Measurements from ENCODE around the gene MT2A.
"Not testable (repeated sequence)": the region's sequence is repeated elsewhere in the genome, so short reads cannot be mapped to it uniquely, and the experiment has no call there.

MT2A gene

DNA sequence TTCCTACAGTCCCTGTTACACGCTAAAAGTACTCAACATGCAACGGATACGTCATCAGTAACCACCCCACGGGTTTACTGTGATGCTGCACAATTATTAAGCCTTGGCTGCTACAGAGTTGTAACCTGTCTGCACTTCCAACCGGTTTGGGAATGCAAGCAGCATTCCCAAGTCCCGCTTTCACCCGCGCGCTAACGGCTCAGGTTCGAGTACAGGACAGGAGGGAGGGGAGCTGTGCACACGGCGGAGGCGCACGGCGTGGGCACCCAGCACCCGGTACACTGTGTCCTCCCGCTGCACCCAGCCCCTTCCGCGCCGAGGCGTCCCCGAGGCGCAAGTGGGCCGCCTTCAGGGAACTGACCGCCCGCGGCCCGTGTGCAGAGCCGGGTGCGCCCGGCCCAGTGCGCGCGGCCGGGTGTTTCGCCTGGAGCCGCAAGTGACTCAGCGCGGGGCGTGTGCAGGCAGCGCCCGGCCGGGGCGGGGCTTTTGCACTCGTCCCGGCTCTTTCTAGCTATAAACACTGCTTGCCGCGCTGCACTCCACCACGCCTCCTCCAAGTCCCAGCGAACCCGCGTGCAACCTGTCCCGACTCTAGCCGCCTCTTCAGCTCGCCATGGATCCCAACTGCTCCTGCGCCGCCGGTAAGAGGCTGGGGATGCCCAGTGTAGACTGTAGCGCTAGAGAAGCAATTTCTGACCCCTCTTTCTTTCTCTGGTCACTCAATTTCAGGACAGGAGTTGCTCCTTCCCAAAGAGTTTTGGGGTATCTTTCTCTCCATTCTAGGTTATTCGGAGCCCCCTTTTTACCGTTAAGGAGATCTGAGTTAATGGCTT, at the start of gene MT2A:
Gene MT2A (plus strand): TSS at position 542 of the 833 bp plus-strand sequence. CDS start 72 bp downstream, at position 614.
- peak; percentile 85 for DNase-seq (ENCODE audit: low read depth)

DNA sequence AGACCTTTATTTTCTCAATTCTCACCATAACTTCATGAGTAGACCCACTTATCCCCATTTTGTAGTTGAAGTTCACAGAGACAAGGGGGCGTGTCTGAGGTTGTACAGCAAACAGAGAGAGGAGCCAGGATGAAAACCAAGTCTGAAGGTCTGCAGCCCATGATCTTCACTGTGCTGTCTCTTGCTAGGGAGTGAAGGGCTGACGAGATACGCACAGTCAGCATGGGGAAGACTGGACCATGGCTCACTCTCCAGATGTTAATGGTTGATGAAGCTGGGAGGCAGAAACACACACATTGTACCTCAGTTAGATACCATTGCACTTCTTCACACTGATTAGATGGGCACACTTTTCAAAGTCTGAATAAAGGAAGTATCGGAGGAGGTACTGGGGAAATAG, 49.3 kb upstream of the MT2A start:
- DNase-seq (ENCODE audit: low read depth) = no peak

DNA sequence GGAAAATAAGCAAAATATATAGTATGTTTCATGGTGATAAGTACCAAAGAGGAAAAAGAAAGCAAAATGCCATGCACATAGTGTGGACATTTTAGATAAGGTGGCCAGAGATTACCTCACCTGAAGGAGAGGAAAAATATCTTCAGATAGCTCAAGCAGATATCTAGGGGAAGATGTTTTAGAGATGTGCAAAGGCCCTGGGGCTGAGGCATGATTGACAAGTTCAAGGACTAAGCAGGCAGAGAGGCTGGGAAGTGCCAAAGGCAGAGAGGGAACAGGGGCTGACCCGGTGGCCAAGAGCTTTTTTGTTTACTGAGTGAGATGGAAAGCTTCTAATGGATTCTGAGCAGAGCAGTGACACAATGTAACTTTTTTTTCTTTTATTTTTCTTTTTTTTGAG, 47.9 kb upstream of the MT2A start:
- no peak for DNase-seq (ENCODE audit: low read depth)

DNA sequence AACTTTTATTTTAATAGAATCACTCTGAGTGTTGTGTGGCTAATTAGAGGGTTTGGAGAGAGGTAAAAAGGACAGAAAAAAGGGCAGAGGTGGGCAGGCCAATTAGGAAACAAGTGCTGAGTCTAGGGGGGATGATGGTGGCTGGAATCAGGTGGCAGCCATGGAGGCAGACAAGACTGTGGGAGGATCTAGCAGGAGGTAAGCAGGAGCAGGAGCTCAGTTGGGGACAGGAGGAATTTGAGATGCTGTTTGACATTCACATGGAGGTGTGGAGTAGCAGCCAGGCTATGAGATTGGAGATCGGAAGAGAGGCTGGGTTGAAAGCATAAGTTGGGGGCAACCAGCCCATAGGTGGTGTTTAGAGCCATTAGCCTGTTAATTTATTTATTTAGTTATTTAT, 47.3 kb upstream of the MT2A start:
- no peak for DNase-seq (ENCODE audit: low read depth)

DNA sequence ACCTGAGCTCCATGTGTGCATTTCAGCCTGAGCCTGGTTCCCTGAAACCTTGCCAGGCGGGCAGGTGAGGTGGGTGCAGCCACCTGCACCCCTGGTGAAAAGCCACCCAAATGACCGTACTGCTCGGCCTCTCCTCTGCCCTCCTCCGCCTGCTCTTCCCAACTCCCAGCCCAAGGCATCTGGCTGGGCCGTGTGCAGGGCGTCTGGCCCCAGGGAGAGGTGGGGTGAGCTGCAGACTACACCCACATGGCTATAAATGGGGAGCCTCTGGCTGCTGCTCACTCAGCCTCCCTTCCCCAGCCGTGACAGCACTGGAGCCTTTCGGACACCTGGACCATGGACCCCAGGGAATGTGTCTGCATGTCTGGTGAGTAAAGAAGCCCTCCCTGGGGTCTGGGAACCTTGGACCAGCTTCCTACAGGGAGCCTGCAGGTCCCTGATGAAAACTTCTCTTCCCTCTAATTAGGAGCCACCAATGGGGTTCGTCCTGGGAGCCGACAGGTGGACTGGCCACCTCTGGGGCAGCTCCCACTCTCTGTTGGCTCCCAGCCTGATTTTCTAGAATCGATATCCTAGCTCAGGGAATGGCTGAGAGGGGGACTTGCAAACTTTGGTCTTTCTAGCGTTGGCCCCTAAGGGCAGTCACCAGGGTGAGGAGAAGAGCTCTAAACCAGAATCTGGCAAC, 43.4 kb upstream of the MT2A start, which contains the start of gene MT4:
Gene MT4 (plus strand): TSS at position 281 of the 685 bp plus-strand sequence. CDS start 56 bp downstream, at position 337.
- DNase-seq (ENCODE audit: low read depth) = no peak

DNA sequence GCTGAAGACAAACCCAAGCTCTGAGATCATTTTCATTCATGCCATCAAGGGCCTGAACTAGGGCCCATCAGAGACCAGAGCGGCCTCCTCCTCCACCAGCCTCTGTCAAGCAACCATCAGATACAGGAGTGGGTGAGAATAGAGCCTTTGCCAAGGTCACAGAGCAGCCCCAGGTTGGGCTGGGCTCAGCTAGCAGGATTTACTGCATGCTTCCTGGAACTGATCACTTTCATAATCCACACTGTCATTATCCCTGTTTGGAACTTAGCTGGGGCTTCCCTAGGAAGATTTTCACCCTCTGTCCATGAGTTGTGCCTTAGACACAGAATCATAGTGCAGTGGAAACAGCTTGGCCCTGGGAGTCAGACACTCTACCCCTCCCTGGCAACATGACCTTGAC, 38.4 kb upstream of the MT2A start:
- no peak for DNase-seq (ENCODE audit: low read depth)

DNA sequence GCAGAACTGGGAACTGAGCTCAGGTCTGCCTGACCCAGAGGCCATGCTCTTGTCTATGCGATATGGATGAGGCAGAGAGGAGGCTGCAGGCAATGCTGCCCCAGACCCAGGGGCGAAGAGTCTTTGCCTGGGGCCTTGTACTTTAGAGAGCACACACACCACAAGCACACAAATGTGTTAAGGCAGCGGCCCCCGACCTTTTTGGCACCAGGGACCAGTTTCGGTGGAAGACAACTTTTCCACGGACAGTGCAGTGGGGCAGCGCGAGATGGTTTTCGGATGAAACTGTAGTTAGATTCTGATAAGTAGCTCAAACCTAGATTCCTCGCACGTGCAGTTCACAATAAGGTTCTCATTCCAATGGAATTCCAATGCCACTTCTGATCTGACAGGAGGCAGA, 36.9 kb upstream of the MT2A start:
- no peak for DNase-seq (ENCODE audit: low read depth)

DNA sequence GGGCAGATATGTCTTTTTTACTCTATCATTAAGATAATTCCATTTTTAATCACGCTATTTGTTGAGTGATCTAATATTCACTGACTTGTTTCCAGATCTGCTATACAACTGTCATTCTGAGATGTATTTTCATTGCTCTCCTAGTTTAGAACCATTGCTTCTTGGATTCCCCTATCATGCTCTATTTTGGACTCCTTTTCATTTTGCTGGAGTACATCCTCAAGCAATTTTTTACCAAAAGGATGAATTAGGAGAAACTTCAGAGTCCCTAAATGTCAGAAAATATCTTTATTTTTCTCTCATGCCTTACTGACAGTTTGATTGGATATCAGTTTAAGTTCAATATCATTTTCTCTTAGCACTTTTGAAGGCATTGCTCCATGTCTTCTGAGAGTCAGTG, 33.8 kb upstream of the MT2A start:
- DNase-seq (ENCODE audit: low read depth) = no peak

DNA sequence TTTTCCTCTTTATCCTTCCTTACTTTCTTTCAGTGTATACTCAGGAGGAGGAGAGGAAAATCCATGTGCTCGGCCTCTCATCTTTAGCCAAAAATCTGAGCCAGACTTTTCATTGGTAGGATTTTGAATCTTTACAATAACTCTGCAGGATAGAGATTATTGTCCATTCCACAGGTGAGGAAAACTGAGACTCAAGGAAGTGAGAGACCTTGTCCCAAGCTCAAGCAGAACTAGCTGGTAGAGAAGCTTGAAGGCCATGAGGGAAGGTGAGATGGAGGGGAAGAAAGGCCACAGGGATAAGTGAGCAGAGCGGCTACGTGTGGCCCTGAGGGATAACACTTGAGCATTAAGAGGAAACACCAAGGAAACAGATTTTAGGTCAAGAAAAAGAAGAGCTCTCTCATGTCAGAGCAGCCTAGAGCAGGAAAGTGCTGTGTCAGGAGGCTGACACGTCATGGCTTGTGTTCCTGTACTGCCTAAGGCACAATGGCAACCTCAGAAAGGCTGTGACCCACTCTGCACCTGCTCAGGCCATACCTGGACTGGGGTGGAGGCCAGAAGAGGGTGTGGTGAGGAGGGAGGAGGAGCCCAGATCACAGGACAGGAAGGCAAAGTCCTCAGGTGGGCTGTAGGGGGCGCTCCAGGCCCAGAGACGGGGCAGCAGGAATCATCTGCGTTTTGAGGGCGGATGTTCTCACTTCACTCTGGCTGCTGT, 31.6 kb upstream of the MT2A start:
- DNase-seq (ENCODE audit: low read depth) = peak; percentile 70

DNA sequence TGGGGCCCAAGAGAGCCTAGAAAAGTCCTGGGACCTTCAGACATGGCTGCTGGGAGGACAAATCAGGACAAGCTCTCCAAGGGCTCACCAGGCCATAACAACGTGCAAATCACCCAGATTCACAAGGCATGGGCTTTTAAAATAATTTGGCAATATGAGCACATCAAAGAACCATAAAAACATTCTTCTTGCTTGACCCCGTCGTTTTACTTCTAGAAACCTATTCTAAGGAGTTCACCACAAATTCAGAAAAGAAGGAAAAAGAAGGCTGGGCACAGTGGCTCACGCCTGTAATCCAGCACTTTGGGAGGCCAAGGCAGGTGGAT, 31.1 kb upstream of the MT2A start:
- DNase-seq (ENCODE audit: low read depth) = no peak

DNA sequence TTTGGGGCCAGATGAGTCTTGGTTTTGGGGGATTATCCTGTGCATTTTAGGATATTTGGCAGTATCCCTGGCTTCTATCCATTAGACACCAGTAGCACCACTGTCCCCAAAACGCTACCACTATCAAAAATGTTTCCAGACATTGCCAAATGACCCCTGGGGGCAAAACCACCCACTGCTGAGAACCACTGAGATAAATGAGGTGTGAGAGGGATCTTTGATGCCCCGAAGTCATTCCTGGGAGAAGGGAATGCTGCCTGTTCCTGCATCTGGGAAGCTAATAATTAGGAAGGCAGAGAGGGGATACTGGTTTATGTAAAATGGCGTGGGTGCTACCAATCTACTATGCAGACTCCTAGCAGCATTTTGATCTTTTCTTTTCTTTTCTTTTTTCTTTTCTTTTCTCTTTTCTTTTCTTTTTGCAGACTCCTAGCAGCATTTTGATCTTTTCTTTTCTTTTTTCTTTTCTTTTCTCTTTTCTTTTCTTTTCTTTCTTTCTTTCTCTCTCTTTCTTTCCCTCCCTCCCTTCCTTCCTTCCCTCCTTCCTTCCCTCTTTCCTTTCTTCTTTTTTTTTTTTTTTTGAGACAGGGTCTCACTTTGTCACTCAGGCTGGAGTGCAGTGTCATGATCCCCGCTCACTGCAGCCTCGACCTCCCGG, 27.9 kb upstream of the MT2A start:
- DNase-seq (ENCODE audit: low read depth) = no peak

DNA sequence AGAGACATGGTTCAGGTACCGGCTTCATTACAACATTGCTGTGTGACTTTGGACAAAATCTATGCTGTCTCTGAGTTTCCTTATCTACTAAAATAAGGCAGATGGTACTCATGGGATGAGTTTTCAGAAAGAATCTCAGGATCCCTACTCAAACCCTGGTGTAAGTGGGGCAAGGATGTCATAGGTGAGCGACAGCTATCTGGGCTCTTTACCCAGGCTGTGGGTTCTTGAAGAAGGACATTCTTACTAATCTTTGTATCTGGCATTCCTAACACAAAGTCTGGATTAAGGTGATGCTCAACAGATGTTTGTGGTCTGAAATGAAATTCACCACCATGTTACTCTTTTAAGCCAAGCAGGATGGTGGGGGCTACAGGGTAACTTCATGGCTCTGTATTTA, 25.5 kb upstream of the MT2A start:
- DNase-seq (ENCODE audit: low read depth) = not testable (repeated sequence)

DNA sequence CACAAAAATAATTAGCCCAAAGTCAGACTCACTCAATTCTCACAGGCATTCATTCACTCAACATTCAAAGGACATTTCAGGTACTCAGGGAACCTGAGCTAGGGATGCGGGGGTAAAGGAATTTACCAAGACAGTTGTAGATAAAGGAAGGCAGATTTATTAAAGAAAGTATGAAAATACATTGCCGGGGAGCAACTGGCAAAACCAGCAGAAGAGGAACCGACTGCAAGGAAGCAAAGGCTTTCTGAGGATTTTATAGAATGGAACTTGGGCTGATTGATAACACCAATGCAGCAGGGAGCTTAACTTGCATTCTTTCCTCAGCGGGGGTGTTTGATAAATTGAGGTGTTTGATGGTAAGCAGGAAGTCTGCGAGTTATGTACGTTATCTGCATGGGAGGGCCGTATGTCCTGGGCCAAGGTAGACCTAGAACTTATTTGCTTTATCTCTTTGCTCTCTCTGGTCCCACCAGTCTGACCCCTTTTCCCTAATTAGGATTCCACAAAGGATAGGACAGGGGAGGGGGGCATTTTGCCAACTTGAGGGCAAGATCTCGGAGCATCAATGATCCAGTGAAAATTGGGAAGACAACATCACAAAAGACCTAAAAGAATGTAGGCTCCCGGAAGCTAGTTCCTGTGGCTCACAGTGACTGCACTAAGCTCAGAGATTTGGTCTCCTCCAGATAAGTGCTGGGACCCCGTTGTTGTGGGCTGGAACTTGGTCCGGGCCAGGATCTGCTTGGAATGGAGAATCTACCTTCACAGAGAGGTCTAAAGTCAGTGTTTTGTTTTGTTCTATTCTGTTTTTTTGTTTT, 24.8 kb upstream of the MT2A start:
- DNase-seq (ENCODE audit: low read depth) = no peak

DNA sequence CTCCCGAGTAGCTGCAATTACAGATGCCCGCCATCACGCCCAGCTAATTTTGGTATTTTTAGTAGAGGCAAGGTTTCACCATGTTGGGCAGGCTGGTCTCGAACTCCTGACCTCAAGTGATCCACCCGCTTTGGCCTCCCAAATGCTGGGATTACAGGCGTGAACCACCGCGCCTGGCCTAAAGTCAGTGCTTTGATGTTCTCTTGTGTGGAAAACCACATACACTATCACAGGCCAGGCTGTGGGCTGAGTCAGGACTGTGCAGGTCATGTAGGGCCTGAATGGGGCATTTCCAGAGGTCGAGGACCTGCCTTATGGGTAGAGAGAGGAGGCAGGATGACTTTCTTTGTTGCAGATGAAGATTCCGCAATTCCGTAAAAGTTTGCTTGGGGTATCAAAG, 24.1 kb upstream of the MT2A start:
- DNase-seq (ENCODE audit: low read depth) = no peak

DNA sequence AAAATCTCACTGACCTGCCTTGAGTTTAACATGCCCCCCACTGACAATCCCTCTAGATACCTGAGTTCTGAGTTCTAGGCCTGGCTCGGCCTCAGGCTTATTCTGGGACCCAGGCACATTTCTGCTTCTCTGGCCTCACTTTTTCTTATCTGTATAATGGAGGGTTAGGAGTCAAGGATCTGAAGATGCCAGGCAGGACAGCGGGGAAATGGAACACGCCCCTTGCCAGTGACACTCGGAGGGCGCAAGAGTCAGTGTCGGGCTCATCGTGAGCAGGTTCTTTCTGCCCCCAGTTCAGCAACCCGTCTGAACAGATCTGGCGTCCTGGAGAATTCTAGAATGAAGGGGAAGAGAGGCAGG, 19.6 kb upstream of the MT2A start:
- no peak for DNase-seq (ENCODE audit: low read depth)

DNA sequence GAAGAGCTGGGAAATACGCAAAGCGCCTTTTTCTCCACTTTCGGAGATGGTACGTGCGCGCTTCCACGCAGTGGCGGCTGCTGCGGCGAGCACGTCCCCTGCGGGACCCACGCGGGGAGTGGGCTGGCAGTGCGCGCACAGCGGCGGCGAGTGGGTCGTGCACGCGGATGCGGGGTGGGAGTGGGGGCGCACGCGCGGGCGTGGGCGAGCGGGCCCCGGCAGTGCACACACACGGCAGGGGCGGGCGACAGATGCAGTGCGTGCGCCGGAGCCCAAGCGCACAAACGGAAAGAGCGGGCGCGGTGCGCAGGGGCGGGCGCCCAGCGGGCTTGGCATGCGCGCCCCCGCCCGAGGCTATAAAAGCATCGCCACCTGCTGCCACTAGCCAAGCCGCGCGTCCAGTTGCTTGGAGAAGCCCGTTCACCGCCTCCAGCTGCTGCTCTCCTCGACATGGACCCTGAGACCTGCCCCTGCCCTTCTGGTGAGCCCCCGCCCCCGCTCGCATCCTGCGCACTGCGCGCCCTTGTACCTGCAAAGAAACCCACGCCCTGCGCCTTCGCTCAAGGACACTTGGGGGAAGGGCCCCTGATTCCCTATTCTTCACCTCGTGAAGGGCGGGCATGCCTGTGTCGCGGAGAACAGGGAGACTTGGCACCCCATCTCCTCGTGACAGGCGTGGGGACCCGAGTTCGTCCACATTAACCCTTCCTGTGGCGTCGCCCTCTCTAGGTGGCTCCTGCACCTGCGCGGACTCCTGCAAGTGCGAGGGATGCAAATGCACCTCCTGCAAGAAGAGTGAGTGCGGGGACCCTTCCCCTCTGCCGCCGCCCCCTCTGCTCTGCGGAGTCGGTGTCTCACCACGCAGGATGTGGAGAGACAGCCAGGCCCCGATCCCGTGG, 19.0 kb upstream of the MT2A start, which contains the start of gene MT3:
Gene MT3 (plus strand): TSS at position 388 of the 899 bp plus-strand sequence. CDS start 63 bp downstream, at position 451.
- DNase-seq (ENCODE audit: low read depth) = no peak

DNA sequence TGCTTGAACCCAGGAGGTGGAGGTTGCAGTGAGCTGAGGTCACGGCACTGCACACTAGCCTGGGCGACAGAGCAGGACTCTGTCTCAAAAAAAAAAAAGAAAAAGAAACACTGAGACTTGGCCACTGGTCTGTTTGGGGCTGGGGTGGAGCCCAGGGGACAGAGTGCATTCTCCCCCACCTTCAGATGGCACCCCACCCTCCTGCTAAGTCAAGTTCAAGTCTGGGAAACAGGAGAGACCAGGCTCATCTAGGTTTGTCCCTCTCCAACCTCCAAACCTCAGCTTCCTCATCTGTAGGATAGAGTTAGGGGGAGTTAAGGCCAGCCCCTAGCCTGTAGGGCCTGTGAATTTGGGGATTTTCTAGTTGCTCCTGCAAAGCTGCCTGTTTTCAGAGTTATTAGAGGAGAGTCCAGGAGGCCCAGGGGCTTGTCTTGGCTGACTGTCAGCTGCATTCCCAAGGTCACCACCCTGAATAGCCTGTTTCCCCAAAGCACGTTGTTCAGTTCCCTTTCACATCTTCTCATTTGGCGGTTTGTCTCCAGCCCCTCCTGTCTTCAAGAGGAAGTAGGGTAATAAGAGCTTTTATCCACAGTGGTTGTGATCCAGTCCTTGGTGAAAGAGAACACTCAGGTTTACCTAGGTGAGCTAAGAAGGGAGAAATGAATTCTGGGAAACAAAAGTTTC, 16.9 kb upstream of the MT2A start:
- no peak for DNase-seq (ENCODE audit: low read depth)

DNA sequence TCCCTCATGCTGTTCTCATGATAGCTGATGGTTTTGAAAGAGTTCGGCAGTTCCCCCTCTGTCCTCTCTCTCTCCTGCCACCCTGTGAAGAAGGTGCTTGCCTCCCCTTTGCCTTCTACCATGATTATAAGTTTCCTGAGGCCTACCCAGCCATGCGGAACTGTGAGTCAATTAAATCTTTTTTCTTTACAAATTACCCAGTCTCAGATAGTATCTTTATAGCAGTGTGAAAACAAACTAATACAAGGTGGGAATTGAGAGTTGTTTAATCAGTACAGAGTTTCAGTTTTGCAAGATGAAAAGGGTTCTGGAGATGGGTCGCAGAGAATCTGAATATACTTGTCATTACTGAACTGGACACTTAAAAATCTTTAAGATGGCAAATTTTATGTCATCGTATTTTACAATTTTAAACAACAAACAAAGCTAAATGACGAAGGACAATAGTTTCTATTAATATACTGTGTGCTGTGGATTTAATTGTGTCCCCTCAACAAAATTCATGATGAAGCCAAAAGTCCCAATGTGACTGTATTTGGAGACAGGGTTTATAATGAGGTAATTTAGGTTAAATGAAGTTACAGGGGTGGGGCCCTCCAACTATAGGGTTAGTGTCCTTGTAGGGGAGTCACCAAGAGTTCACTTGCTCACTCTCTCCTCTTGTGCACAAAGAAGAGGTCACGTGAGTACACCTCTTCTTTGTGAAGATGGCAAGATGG, 14.7 kb upstream of the MT2A start:
- DNase-seq (ENCODE audit: low read depth) = no peak

DNA sequence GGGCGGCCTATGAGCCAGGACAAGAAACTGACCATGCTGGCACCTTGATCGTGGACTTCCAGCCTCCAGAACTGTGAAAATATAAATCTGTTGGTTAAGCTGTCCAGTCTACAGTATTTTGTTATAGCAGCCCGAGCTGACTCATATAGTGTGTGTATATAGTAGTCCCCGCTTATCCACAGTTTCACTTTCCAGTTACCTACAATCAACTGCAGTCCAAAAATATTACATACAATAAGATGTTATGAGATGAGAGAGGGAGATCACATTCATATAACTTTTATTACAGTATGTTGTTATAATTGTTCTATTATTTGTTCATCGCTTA, 14.1 kb upstream of the MT2A start:
- no peak for DNase-seq (ENCODE audit: low read depth)
